Measurements from ENCODE around the gene MRPL23. TPM values are rescaled to one million over a fixed set of nuclear protein-coding genes. Genes with fewer than 3 reads are reported as not detected.

The MRPL23 gene
- total and polyA plus RNA-seq, 4 donors = 34.8 to 250 (median 107) TPM

DNA sequence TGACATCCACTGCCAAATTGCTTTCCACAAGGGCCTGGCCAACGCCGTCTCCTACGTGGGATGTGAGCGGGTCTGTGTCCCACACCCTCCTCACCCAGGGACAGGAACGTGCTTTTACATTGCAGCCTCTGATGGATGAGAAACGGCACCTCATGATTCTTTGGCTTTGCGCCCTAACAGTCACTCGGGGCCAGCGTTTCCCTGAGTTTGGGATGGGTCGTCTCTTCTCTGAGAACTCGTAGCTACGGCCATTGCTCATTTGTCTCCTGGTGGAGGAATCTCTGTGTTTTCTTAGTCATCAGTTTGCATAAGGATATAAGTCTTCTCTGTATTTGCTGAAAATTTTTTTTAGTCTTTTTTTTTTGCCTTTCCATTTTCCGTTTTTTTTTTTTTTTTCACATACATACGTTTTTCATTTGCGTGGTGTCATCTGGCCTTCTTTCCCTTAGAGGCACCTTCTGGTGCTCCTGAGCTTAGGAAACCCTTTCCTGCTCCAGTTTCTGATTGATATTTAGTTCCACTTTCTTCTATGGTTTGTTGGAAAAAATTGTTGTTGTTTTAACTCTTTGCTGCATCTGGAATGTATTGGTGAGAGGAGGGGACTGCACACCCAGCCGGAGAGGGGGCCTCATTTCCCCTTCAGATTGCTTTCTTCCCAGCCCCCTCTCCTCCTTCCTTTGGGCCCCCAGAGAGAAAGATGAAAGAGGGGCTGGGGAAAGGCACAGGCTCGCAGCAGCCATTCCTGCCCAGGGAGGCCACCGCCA is 15.6 kb upstream of the MRPL23 start:
- Histone ChIP-seq H3K36me3 (ENCODE audit: control insufficient read depth in 4 of 4, insufficient read depth in 4 of 4, low read length in 4 of 4) (no peaks in the 10 kb centered on the region), H3K27ac (ENCODE audit: low read depth in 1 of 2, low read length in 1 of 2) (no peak overlapping the region), H3K9me3 (ENCODE audit: control insufficient read depth in 4 of 4, insufficient read depth in 3 of 4, low read length in 3 of 4) (peaks cover 0 to 2% (median 0%) of the 10 kb centered on the region in 4 donors), H3K4me3 (no peak overlapping the region), H3K9ac (ENCODE audit: insufficient read depth in 1 of 2, low read length in 2 of 2) (peak overlapping the region in 1 of 2 donors; percentile 11), H3K27me3 (ENCODE audit: control insufficient read depth in 3 of 3, insufficient read depth in 3 of 3, low read length in 2 of 3) (no peaks in the 10 kb centered on the region), H3K4me1 (ENCODE audit: control insufficient read depth in 5 of 5, insufficient read depth in 5 of 5, low read length in 5 of 5) (peaks cover 0 to 30% (median 5%) of the 10 kb centered on the region in 5 donors)
- TF ChIP-seq, protein P1, sequence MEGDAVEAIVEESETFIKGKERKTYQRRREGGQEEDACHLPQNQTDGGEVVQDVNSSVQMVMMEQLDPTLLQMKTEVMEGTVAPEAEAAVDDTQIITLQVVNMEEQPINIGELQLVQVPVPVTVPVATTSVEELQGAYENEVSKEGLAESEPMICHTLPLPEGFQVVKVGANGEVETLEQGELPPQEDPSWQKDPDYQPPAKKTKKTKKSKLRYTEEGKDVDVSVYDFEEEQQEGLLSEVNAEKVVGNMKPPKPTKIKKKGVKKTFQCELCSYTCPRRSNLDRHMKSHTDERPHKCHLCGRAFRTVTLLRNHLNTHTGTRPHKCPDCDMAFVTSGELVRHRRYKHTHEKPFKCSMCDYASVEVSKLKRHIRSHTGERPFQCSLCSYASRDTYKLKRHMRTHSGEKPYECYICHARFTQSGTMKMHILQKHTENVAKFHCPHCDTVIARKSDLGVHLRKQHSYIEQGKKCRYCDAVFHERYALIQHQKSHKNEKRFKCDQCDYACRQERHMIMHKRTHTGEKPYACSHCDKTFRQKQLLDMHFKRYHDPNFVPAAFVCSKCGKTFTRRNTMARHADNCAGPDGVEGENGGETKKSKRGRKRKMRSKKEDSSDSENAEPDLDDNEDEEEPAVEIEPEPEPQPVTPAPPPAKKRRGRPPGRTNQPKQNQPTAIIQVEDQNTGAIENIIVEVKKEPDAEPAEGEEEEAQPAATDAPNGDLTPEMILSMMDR (IDR thresholded peaks at IDR 0.05; ENCODE audit: control extremely low read depth, extremely low read depth) = no peak
- WGBS, 2 donors = 31 to 43% methylated on average over 18 of the region's 18 CpGs
- DNase-seq (peak; percentile 53 to 70 (median 60)), ATAC-seq (ENCODE audit: insufficient read depth, low FRiP score) (no peak)

DNA sequence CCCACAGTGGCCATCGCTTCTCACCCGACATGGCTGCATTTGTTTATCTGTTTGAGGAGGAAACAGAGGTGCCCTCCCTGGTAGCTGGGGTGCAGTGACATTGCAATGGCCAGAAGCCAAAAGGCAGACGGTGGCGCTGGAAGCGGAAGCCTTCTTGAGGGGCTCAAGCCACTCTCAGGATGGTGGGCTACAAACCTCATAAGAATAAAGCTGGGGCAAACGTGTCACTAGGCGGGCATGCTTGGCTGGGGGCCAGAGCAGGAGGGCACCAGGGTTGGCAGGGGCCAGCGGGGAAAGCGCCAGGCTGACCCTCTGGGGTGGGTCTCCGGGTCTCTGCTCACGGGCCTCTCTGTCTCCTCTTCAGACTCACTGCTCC is 15.0 kb upstream of the MRPL23 start:
- no peak overlapping the region for H3K9ac ChIP-seq (ENCODE audit: insufficient read depth in 1 of 2, low read length in 2 of 2)
- TF ChIP-seq, protein P1 (IDR thresholded peaks at IDR 0.05; ENCODE audit: control extremely low read depth, extremely low read depth) = no peak
- DNase-seq = no peak
- ATAC-seq (ENCODE audit: insufficient read depth, low FRiP score) = no peak
- H3K27me3 ChIP-seq (ENCODE audit: control insufficient read depth in 3 of 3, insufficient read depth in 3 of 3, low read length in 2 of 3) = no peaks in the 10 kb centered on the region
- H3K9me3 ChIP-seq (ENCODE audit: control insufficient read depth in 4 of 4, insufficient read depth in 3 of 4, low read length in 3 of 4) = peaks cover 0 to 2% (median 0%) of the 10 kb centered on the region in 4 donors
- peaks cover 0 to 24% (median 5%) of the 10 kb centered on the region in 5 donors for H3K4me1 ChIP-seq (ENCODE audit: control insufficient read depth in 5 of 5, insufficient read depth in 5 of 5, low read length in 5 of 5)
- 55 to 72% methylated on average over 11 of the region's 11 CpGs for WGBS, 2 donors
- no peaks in the 10 kb centered on the region for H3K36me3 ChIP-seq (ENCODE audit: control insufficient read depth in 4 of 4, insufficient read depth in 4 of 4, low read length in 4 of 4)
- H3K4me3 ChIP-seq = no peak overlapping the region
- no peak overlapping the region for H3K27ac ChIP-seq (ENCODE audit: low read depth in 1 of 2, low read length in 1 of 2)

DNA sequence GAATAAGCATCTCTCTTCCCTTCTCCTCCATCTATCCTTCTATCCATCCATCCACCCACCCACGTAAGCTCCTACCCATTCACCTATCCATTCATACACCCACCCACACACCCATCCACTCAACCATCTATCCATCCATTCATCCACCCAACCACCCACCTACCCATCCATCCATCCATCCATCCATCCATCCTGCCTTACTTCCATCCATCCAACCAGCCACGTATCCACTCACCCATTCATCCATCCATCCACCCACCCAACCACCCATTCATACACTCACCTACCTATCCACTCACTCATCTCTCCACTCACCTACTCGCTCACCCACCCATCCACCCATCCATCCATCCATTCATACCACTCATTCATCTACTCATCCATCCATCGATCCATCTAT is 14.5 kb upstream of the MRPL23 start:
- Histone ChIP-seq H3K4me3 (no peak overlapping the region), H3K27ac (ENCODE audit: low read depth in 1 of 2, low read length in 1 of 2) (no peak overlapping the region), H3K9ac (ENCODE audit: insufficient read depth in 1 of 2, low read length in 2 of 2) (no peak overlapping the region), H3K4me1 (ENCODE audit: control insufficient read depth in 5 of 5, insufficient read depth in 5 of 5, low read length in 5 of 5) (peaks cover 0 to 19% (median under 1%) of the 10 kb centered on the region in 5 donors), H3K9me3 (ENCODE audit: control insufficient read depth in 4 of 4, insufficient read depth in 3 of 4, low read length in 3 of 4) (peaks cover 0 to 2% (median 0%) of the 10 kb centered on the region in 4 donors), H3K36me3 (ENCODE audit: control insufficient read depth in 4 of 4, insufficient read depth in 4 of 4, low read length in 4 of 4) (no peaks in the 10 kb centered on the region), H3K27me3 (ENCODE audit: control insufficient read depth in 3 of 3, insufficient read depth in 3 of 3, low read length in 2 of 3) (no peaks in the 10 kb centered on the region)
- DNase-seq (no peak), ATAC-seq (ENCODE audit: insufficient read depth, low FRiP score) (no peak)
- 96 to 100% methylated on average over 4 of the region's 4 CpGs for WGBS, 2 donors
- TF ChIP-seq, protein P1 (IDR thresholded peaks at IDR 0.05; ENCODE audit: control extremely low read depth, extremely low read depth) = no peak

Data from lung (tissue), 12 donors.